ENCODE data around the gene CYBC1.
"Not testable (repeated sequence)": the region's sequence is repeated elsewhere in the genome, so short reads cannot be mapped to it uniquely, and the experiment has no call there.

The CYBC1 gene

GRCh38 chr17:82479602-82480001 lies 29.1 kb upstream of the CYBC1 start:
- DNase-seq (ENCODE audit: low read depth in 3 of 3, low spot score in 1 of 3): no peak

- no peak for DNase-seq (ENCODE audit: low read depth in 3 of 3, low spot score in 1 of 3)
Observed at GRCh38 chr17:82477934-82478333, 27.4 kb upstream of the CYBC1 start.

GRCh38 chr17:82475458-82475857 lies 24.9 kb upstream of the CYBC1 start:
- DNase-seq (ENCODE audit: low read depth in 3 of 3, low spot score in 1 of 3): no peak

GRCh38 chr17:82474223-82475010 lies 23.9 kb upstream of the CYBC1 start:
- no peak for DNase-seq (ENCODE audit: low read depth in 3 of 3, low spot score in 1 of 3)

GRCh38 chr17:82470065-82470464 lies 19.5 kb upstream of the CYBC1 start:
- DNase-seq (ENCODE audit: low read depth in 3 of 3, low spot score in 1 of 3): no peak

GRCh38 chr17:82468692-82469091 lies 18.1 kb upstream of the CYBC1 start:
- DNase-seq (ENCODE audit: low read depth in 3 of 3, low spot score in 1 of 3): no peak

- DNase-seq (ENCODE audit: low read depth in 3 of 3, low spot score in 1 of 3): no peak
Observed at GRCh38 chr17:82465023-82465603, 14.6 kb upstream of the CYBC1 start.

GRCh38 chr17:82464567-82464929 lies 14.0 kb upstream of the CYBC1 start:
- no peak for DNase-seq (ENCODE audit: low read depth in 3 of 3, low spot score in 1 of 3)

GRCh38 chr17:82463925-82464566 lies 13.5 kb upstream of the CYBC1 start:
- no peak for DNase-seq (ENCODE audit: low read depth in 3 of 3, low spot score in 1 of 3)

- DNase-seq (ENCODE audit: low read depth in 3 of 3, low spot score in 1 of 3): no peak
Observed at GRCh38 chr17:82463391-82463790, 12.8 kb upstream of the CYBC1 start.

GRCh38 chr17:82461827-82462524 lies 11.4 kb upstream of the CYBC1 start:
- no peak for DNase-seq (ENCODE audit: low read depth in 3 of 3, low spot score in 1 of 3)

GRCh38 chr17:82459936-82460335 lies 9.4 kb upstream of the CYBC1 start:
- not testable (repeated sequence) for DNase-seq (ENCODE audit: low read depth in 3 of 3, low spot score in 1 of 3)

GRCh38 chr17:82458885-82459424 lies 8.4 kb upstream of the CYBC1 start:
- no peak for DNase-seq (ENCODE audit: low read depth in 3 of 3, low spot score in 1 of 3)

GRCh38 chr17:82458179-82458884 lies 7.8 kb upstream of the CYBC1 start, which contains the start of gene NARF:
Gene NARF (plus strand): TSS chr17:82458741. CDS start chr17:82458804, 63 bp downstream.
- peak; percentile 84 to 92 (median 91) for DNase-seq (ENCODE audit: low read depth in 3 of 3, low spot score in 1 of 3)

GRCh38 chr17:82457929-82458178 lies 7.3 kb upstream of the CYBC1 start:
- no peak for DNase-seq (ENCODE audit: low read depth in 3 of 3, low spot score in 1 of 3)

GRCh38 chr17:82457073-82457928 lies 6.7 kb upstream of the CYBC1 start:
- no peak for DNase-seq (ENCODE audit: low read depth in 3 of 3, low spot score in 1 of 3)

GRCh38 chr17:82453706-82454105 lies 3.2 kb upstream of the CYBC1 start:
- not testable (repeated sequence) for DNase-seq (ENCODE audit: low read depth in 3 of 3, low spot score in 1 of 3)

- not testable (repeated sequence) for DNase-seq (ENCODE audit: low read depth in 3 of 3, low spot score in 1 of 3)
Observed at GRCh38 chr17:82453151-82453550, 2.6 kb upstream of the CYBC1 start.

GRCh38 chr17:82452162-82452561 lies 1.6 kb upstream of the CYBC1 start:
- no peak for DNase-seq (ENCODE audit: low read depth in 3 of 3, low spot score in 1 of 3)

GRCh38 chr17:82449883-82450356 lies 632 bp downstream of the CYBC1 start:
- peak in 1 of 3 donors; percentile 25 for DNase-seq (ENCODE audit: low read depth in 3 of 3, low spot score in 1 of 3)
